Loucy (cell line): Measurements from ENCODE around the gene CD1D.

Experiments used
- EZH2phosphoT487 ChIP-seq: fragments of 200-600 bp; IDR thresholded peaks from 2 replicates; pipeline ENCODE4 v1.6.1; 2018; ENCODE audit warnings: antibody characterized with exemption, mild to moderate bottlenecking, moderate library complexity, borderline replicate concordance
- TF ChIP-seq, protein P1 (sequence below): fragments of 200-600 bp; sonication (generic); conservative IDR thresholded peaks from 2 replicates; pipeline ENCODE4 v1.5.1; 2014; ENCODE audit warnings: mild to moderate bottlenecking, antibody characterized with exemption, low read length

DNA sequence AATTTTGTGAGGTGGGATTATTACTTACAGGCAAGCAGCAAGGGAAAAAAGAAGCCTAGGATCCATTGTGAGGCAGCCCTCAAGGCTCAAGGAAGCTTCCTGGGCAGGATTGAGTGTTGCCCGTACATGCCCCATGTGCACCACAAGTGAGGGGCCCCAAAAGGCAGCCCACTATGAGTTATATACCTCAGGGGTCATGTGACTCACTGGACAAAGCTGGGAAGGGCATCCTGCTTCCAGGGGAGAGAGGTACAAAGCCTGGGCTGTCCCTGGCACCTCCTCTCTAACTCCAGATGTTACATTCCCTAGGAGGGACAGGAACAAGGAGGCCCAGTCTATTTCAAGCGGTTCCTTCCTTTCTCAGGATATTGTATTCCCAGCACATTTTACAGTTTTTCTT, 34.0 kb upstream of the CD1D start:
- TF ChIP-seq, protein P1, sequence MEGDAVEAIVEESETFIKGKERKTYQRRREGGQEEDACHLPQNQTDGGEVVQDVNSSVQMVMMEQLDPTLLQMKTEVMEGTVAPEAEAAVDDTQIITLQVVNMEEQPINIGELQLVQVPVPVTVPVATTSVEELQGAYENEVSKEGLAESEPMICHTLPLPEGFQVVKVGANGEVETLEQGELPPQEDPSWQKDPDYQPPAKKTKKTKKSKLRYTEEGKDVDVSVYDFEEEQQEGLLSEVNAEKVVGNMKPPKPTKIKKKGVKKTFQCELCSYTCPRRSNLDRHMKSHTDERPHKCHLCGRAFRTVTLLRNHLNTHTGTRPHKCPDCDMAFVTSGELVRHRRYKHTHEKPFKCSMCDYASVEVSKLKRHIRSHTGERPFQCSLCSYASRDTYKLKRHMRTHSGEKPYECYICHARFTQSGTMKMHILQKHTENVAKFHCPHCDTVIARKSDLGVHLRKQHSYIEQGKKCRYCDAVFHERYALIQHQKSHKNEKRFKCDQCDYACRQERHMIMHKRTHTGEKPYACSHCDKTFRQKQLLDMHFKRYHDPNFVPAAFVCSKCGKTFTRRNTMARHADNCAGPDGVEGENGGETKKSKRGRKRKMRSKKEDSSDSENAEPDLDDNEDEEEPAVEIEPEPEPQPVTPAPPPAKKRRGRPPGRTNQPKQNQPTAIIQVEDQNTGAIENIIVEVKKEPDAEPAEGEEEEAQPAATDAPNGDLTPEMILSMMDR: no peak
- no peak for TF ChIP-seq EZH2phosphoT487
